C4-2B (cell line): ENCODE data around the gene SYNDIG1.

Experiments
- CTCF ChIP-seq: fragments of 450-650 bp; conservative IDR thresholded peaks from 2 replicates; pipeline ENCODE4 v1.5.1; 2017; ENCODE audit warnings: mild to moderate bottlenecking
- ZFX ChIP-seq: fragments of 450-650 bp; IDR thresholded peaks from 2 replicates; pipeline ENCODE4 v1.6.1; 2017

- TF ChIP-seq CTCF (no peak), ZFX (no peak)
Observed at GRCh38 chr20:24672181-24672880, 202.9 kb downstream of the SYNDIG1 start.
